ENCODE measurements around the gene SNCAIP.

SNCAIP gene

GRCh38 chr5:122311961-122312590 is at the start of gene SNCAIP:
Gene SNCAIP (plus strand): TSS chr5:122312237. CDS start chr5:122391135, 78,898 bp downstream.
- DNase-seq: peak; percentile 23

GRCh38 chr5:122263352-122264030 is 48.5 kb upstream of the SNCAIP start:
- no peak for DNase-seq

GRCh38 chr5:122264610-122265009 is 47.4 kb upstream of the SNCAIP start:
- DNase-seq: no peak

- DNase-seq: no peak
Observed at GRCh38 chr5:122267185-122267584, 44.9 kb upstream of the SNCAIP start.

GRCh38 chr5:122273696-122274095 is 38.3 kb upstream of the SNCAIP start:
- DNase-seq: no peak

- DNase-seq: no peak
Observed at GRCh38 chr5:122283592-122283991, 28.4 kb upstream of the SNCAIP start.

GRCh38 chr5:122286541-122286940 is 25.5 kb upstream of the SNCAIP start:
- no peak for DNase-seq

- DNase-seq: no peak
Observed at GRCh38 chr5:122287101-122287500, 24.9 kb upstream of the SNCAIP start.

- DNase-seq: no peak
Observed at GRCh38 chr5:122291000-122291901, 20.8 kb upstream of the SNCAIP start.

- no peak for DNase-seq
Observed at GRCh38 chr5:122292332-122292731, 19.7 kb upstream of the SNCAIP start.

- peak; percentile 47 for DNase-seq
Observed at GRCh38 chr5:122295138-122295537, 16.9 kb upstream of the SNCAIP start.

- DNase-seq: no peak
Observed at GRCh38 chr5:122296871-122297270, 15.2 kb upstream of the SNCAIP start.

GRCh38 chr5:122297587-122298298 is 14.3 kb upstream of the SNCAIP start:
- DNase-seq: no peak

GRCh38 chr5:122300374-122300773 is 11.7 kb upstream of the SNCAIP start:
- DNase-seq: no peak

GRCh38 chr5:122301016-122301415 is 11.0 kb upstream of the SNCAIP start:
- no peak for DNase-seq

- DNase-seq: peak; percentile 81
Observed at GRCh38 chr5:122304471-122305215, 7.4 kb upstream of the SNCAIP start.

GRCh38 chr5:122306461-122306860 is 5.6 kb upstream of the SNCAIP start:
- DNase-seq: no peak

GRCh38 chr5:122310889-122311288 is 1.1 kb upstream of the SNCAIP start:
- DNase-seq: peak; percentile 9

- DNase-seq: no peak
Observed at GRCh38 chr5:122311497-122311960, 508 bp upstream of the SNCAIP start.

GRCh38 chr5:122312591-122313406 is 762 bp downstream of the SNCAIP start:
- peak; percentile 23 for DNase-seq

- DNase-seq: no peak
Observed at GRCh38 chr5:122314036-122314435, 2.0 kb downstream of the SNCAIP start.
